H1 (cell line): Measurements from ENCODE around the gene NXPH1. TPM values are rescaled to one million over a fixed set of nuclear protein-coding genes. Genes with fewer than 3 reads are reported as not detected.

Source experiments
- CTCF ChIA-PET: fragments of 300-600 bp; sonication (Branson Sonifier 250); formaldehyde crosslinking; loops from one replicate; lab custom pipeline; 2021; ENCODE audit not compliant: partially characterized antibody; lab: Charles Lee
- POLR2A ChIA-PET: fragments of 300-600 bp; sonication (Branson Sonifier 250); formaldehyde crosslinking; loops from one replicate; lab custom pipeline; 2021; ENCODE audit warnings: inconsistent platforms; ENCODE audit not compliant: partially characterized antibody; lab: Charles Lee
- DNase-seq, 2 experiments: peaks; one replicate each; pipeline versions ENCODE4 v3.0.0 to v3.0.0-alpha.2; 2010 to 2022; ENCODE audit warnings: low spot score in 2 of 2, low read depth in 1 of 2, mixed read lengths in 1 of 2
- FAIRE-seq: peaks from 2 replicates; lab custom pipeline; 2011; peaks lifted over from hg19 to GRCh38; lab: Jason Lieb, UNC
- H2AFZ ChIP-seq: 2 replicates; pipeline ENCODE4 v1.8.1; 2012; ENCODE audit warnings: low read length, inconsistent platforms
- H2AK5ac ChIP-seq: 2 replicates; pipeline ENCODE4 v1.6.1; 2013; ENCODE audit warnings: low read depth, low read length
- H2BK120ac ChIP-seq: replicated peaks from 2 replicates; pipeline ENCODE3; 2013; ENCODE audit warnings: low read depth, low read length, inconsistent platforms
- H2BK12ac ChIP-seq: 2 replicates; pipeline ENCODE4 v1.6.1; 2013; ENCODE audit warnings: low read depth, low read length
- H2BK15ac ChIP-seq: 2 replicates; pipeline ENCODE4 v1.6.1; 2013; ENCODE audit warnings: low read length
- H2BK20ac ChIP-seq: 2 replicates; pipeline ENCODE4 v1.6.1; 2013; ENCODE audit warnings: low read length
- H2BK5ac ChIP-seq: 2 replicates; pipeline ENCODE4 v1.6.1; 2013; ENCODE audit warnings: low read depth, low read length
- H3K14ac ChIP-seq: 2 replicates; pipeline ENCODE4 v1.6.1; 2013; ENCODE audit warnings: inconsistent platforms; ENCODE audit not compliant: insufficient read length
- H3K18ac ChIP-seq: 2 replicates; pipeline ENCODE4 v1.6.1; 2013; ENCODE audit warnings: low read length; ENCODE audit errors: extremely low read depth
- H3K23ac ChIP-seq: 2 replicates; pipeline ENCODE4 v1.6.1; 2013; ENCODE audit warnings: inconsistent platforms; ENCODE audit not compliant: insufficient read length
- H3K23me2 ChIP-seq: 2 replicates; pipeline ENCODE4 v1.6.1; 2013; ENCODE audit warnings: low read depth, low read length
- H3K27ac ChIP-seq: 2 replicates; pipeline ENCODE4 v1.6.1; 2011; ENCODE audit warnings: low read depth, low read length, inconsistent platforms
- H3K27me3 ChIP-seq, 4 experiments: replicated peaks in 1 of 4; 1 replicate in 1 of 4; 2 replicates in 3 of 4; pipeline versions ENCODE4 v1.6.1 to v1.8.1; 2011 to 2013; ENCODE audit warnings: low read length in 3 of 4, mild to moderate bottlenecking in 3 of 4, inconsistent platforms in 2 of 4, mixed read lengths in 2 of 4, moderate library complexity in 1 of 4; ENCODE audit not compliant: control insufficient read depth in 3 of 4, insufficient read depth in 3 of 4; ENCODE audit errors: extremely low read depth in 1 of 4
- H3K36me3 ChIP-seq, 4 experiments: 2 replicates each; pipeline versions ENCODE4 v1.6.1 to v1.8.1; 2011 to 2013; ENCODE audit warnings: mild to moderate bottlenecking in 4 of 4, low read length in 3 of 4, moderate library complexity in 2 of 4, control low read depth in 1 of 4, inconsistent platforms in 1 of 4; ENCODE audit not compliant: insufficient read depth in 4 of 4, control insufficient read depth in 2 of 4
- H3K4ac ChIP-seq: replicated peaks from 2 replicates; pipeline ENCODE3; 2013; ENCODE audit warnings: low read length, low read depth, mixed read lengths, inconsistent platforms; ENCODE audit not compliant: insufficient read length
- H3K4me1 ChIP-seq, 4 experiments: replicated peaks in 1 of 4; 1 replicate in 1 of 4; 2 replicates in 3 of 4; pipeline versions ENCODE4 v1.6.1 to v1.8.1; 2011 to 2013; ENCODE audit warnings: low read length in 3 of 4, inconsistent platforms in 2 of 4, mixed read lengths in 1 of 4; ENCODE audit not compliant: insufficient read depth in 4 of 4, control insufficient read depth in 3 of 4
- H3K4me2 ChIP-seq, 2 experiments: 2 replicates each; pipeline versions ENCODE4 v1.6.1 to v1.8.1; 2011 to 2013; ENCODE audit warnings: low read depth in 2 of 2, low read length in 2 of 2, control low read depth in 1 of 2, inconsistent platforms in 1 of 2, mild to moderate bottlenecking in 1 of 2; ENCODE audit not compliant: insufficient read depth in 1 of 2
- H3K4me3 ChIP-seq, 4 experiments: fragments of 200-600, 300-600 bp in 1 of 4; sonication (generic), shearing (Covaris generic), sonication (Bioruptor Twin) in 1 of 4; 2 replicates each; pipeline versions ENCODE4 v1.5.1 to v1.8.1; 2011 to 2016; ENCODE audit warnings: low read length in 4 of 4, low read depth in 3 of 4, control low read depth in 2 of 4, inconsistent platforms in 2 of 4, mild to moderate bottlenecking in 2 of 4, mixed read lengths in 1 of 4, moderate library complexity in 1 of 4; ENCODE audit not compliant: insufficient read depth in 2 of 4; ENCODE audit errors: extremely low read depth in 1 of 4
- H3K56ac ChIP-seq: replicated peaks from 2 replicates; pipeline ENCODE3; 2013; ENCODE audit warnings: low read depth, mild to moderate bottlenecking, mixed read lengths, low read length, inconsistent platforms; ENCODE audit not compliant: insufficient read length
- H3K79me1 ChIP-seq: 2 replicates; pipeline ENCODE4 v1.6.1; 2013; ENCODE audit warnings: low read depth, low read length, control low read depth
- H3K79me2 ChIP-seq, 2 experiments: 2 replicates each; pipeline versions ENCODE4 v1.6.1 to v1.8.1; 2012 to 2013; ENCODE audit warnings: low read length in 2 of 2, mild to moderate bottlenecking in 2 of 2, inconsistent platforms in 1 of 2; ENCODE audit not compliant: insufficient read depth in 2 of 2, control insufficient read depth in 1 of 2
- H3K9ac ChIP-seq, 4 experiments: replicated peaks in 1 of 4; 1 replicate in 1 of 4; 2 replicates in 3 of 4; pipeline versions ENCODE4 v1.6.1 to v1.8.1; 2011 to 2013; ENCODE audit warnings: low read depth in 3 of 4, low read length in 3 of 4, control low read depth in 2 of 4, mild to moderate bottlenecking in 2 of 4, moderate library complexity in 2 of 4, inconsistent platforms in 1 of 4; ENCODE audit errors: extremely low read depth in 1 of 4
- H3K9me3 ChIP-seq, 2 experiments: 2 replicates each; pipeline versions ENCODE4 v1.6.1 to v1.8.1; 2012 to 2013; ENCODE audit warnings: mild to moderate bottlenecking in 2 of 2, moderate library complexity in 2 of 2, control low read depth in 1 of 2, inconsistent platforms in 1 of 2, low read depth in 1 of 2, low read length in 1 of 2, mixed read lengths in 1 of 2; ENCODE audit not compliant: insufficient read depth in 2 of 2
- H4K20me1 ChIP-seq, 2 experiments: replicated peaks in 1 of 2; 2 replicates each; pipeline versions ENCODE3 to v1.8.1; 2011 to 2013; ENCODE audit warnings: inconsistent platforms in 2 of 2, low read length in 2 of 2, mild to moderate bottlenecking in 1 of 2; ENCODE audit not compliant: insufficient read depth in 2 of 2, control insufficient read depth in 1 of 2
- H4K5ac ChIP-seq: 2 replicates; pipeline ENCODE4 v1.6.1; 2013; ENCODE audit warnings: low read length, low read depth, mixed read lengths, inconsistent platforms; ENCODE audit not compliant: insufficient read length
- H4K8ac ChIP-seq: 2 replicates; pipeline ENCODE4 v1.8.0; 2013; ENCODE audit warnings: mild to moderate bottlenecking, moderate library complexity, low read length, inconsistent platforms; ENCODE audit not compliant: insufficient read depth; ENCODE audit errors: extremely low read depth
- H4K91ac ChIP-seq: replicated peaks from 2 replicates; pipeline ENCODE3; 2013; ENCODE audit warnings: low read length, mixed read lengths, inconsistent platforms; ENCODE audit not compliant: insufficient read length
- CEBPB ChIP-seq: IDR thresholded peaks from 2 replicates; pipeline ENCODE4 v1.6.1; 2012; ENCODE audit warnings: low read depth, low read length
- POLR2AphosphoS5 ChIP-seq: IDR thresholded peaks from 2 replicates; pipeline ENCODE4 v1.6.1; 2011; ENCODE audit warnings: low read depth, low read length
- SIX5 ChIP-seq: IDR thresholded peaks from 2 replicates; pipeline ENCODE4 v1.6.1; 2011; ENCODE audit warnings: mild to moderate bottlenecking, low read depth, low read length
- WGBS, 2 experiments: shearing (Covaris generic) in 1 of 2; methylation state at CpG; one replicate each; pipeline versions ENCODE4 v1.1.6 to v1.1.7; 2013 to 2015; ENCODE audit warnings: low lambda C conversion rate in 2 of 2, mixed read lengths in 2 of 2, inconsistent platforms in 1 of 2, low coverage in 1 of 2, missing lambda C conversion rate in 1 of 2; ENCODE audit not compliant: insufficient replicate concordance in 2 of 2, insufficient coverage in 1 of 2, insufficient read length in 1 of 2; ENCODE audit errors: extremely low coverage in 1 of 2, missing lambda C conversion rate in 1 of 2; 5-methylcytosine and 5-hydroxymethylcytosine counted together
- polyA plus RNA-seq, 7 experiments: library from polyadenylated mRNA; depleted of rRNA in 3 of 7; stranded (reverse) in 5 of 7; unstranded in 2 of 7; fragments of >200 nt in 5 of 7; fragments of 200-250 nt in 2 of 7; gene quantifications; 1 replicate in 5 of 7; 2 replicates in 1 of 7; 4 replicates in 1 of 7; pipeline versions ENCODE4 v1.2.1 to v1.2.3, GENCODE V29; 2011 to 2013; ENCODE audit warnings: missing spikeins in 2 of 7, mixed read lengths in 2 of 7
- total RNA-seq: library from RNA; stranded (reverse); fragmentation: NEBNext Ultra II Directional; extraction: Animal tissue kit (Norgen Biotek cat#: 25700); gene quantifications from 2 replicates; pipeline ENCODE4 v1.2.1, GENCODE V29; 2021

The NXPH1 gene
- total and polyA plus RNA-seq, 2 of the 8 experiments (the other 6 are each of a cell fraction or from before 2014, with no cell fraction given): 0.14 to 1.0 TPM

- Histone ChIP-seq H3K14ac (no peak overlapping the region), H2BK5ac (no peak overlapping the region), H3K56ac (no peak overlapping the region), H3K36me3 (no peaks in the 10 kb centered on the region), H3K23me2 (no peaks in the 10 kb centered on the region), H3K9ac (no peak overlapping the region), H4K5ac (no peak overlapping the region), H2BK12ac (no peak overlapping the region), H2BK120ac (no peak overlapping the region), H3K9me3 (no peaks in the 10 kb centered on the region), H3K23ac (no peak overlapping the region), H3K79me1 (no peaks in the 10 kb centered on the region), H3K18ac (no peak overlapping the region), H2AFZ (no peak overlapping the region), H2BK15ac (no peak overlapping the region), H2AK5ac (no peak overlapping the region), H3K27ac (no peak overlapping the region), H4K91ac (no peak overlapping the region), H2BK20ac (no peak overlapping the region), H3K27me3 (no peaks in the 10 kb centered on the region), H3K79me2 (no peaks in the 10 kb centered on the region), H3K4ac (no peak overlapping the region), H3K4me3 (no peak overlapping the region), H3K4me1 (no peaks in the 10 kb centered on the region), H3K4me2 (no peak overlapping the region), H4K20me1 (no peaks in the 10 kb centered on the region), H4K8ac (no peak overlapping the region)
- CTCF ChIA-PET: interaction anchor here (1.3 kb wide), 1 partner anchor 24 kb away, joined by 4 read pairs; no protein-coding TSS in a partner anchor
- FAIRE-seq (no peak), DNase-seq (no peak)
- POLR2A ChIA-PET: no interaction called here
- WGBS, 2 experiments: 85% methylated on average over 3 of the region's 3 CpGs; no CpG with 5 or more reads in 1 of the 2 experiments
- TF ChIP-seq POLR2AphosphoS5 (no peak), SIX5 (no peak), CEBPB (no peak)
These were observed 266.6 kb downstream of the NXPH1 start for GRCh38 chr7:8699875-8700624.
